DOHH2 (cell line): ENCODE data around the gene IFITM10.

Experiments
- CTCF ChIP-seq: fragments of 200-600 bp; sonication (generic); IDR thresholded peaks from one replicate; pipeline ENCODE4 v1.5.1; 2014; ENCODE audit warnings: antibody characterized with exemption, mild to moderate bottlenecking, low read depth, low read length; ENCODE audit not compliant: poor library complexity, severe bottlenecking
- EZH2phosphoT487 ChIP-seq: fragments of 200-600 bp; sonication (generic); IDR thresholded peaks from 2 replicates; pipeline ENCODE4 v1.6.1; 2017; ENCODE audit warnings: borderline replicate concordance, mild to moderate bottlenecking, antibody characterized with exemption, low read length, moderate library complexity, mixed read lengths

- TF ChIP-seq CTCF (no peak), EZH2phosphoT487 (no peak)
These were observed 41.5 kb upstream of the IFITM10 start for GRCh38 chr11:1791912-1792311.
